ENCODE results near the gene PIWIL4.

DNA sequence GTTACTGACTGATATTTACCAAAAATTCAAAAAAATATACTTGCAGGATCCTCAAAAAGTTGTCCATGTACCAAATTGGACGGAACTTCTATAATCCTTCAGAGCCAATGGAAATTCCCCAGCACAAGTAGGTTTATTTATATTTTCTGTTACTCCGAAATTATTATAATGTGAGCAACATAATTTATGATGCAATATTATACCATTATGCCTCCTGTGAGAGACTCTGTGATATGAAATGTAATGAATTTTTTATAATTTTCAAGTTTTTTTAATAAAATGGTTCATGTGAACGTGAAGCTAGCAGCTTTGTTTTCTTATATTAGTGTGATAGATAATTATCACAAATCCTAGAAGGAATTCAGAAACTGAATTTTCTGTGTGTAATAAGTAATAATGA lies 18.2 kb downstream of the PIWIL4 start:
- TF ChIP-seq POLR2A (IDR thresholded peaks at IDR 0.05), result no peak
- TF ChIP-seq, protein P1, sequence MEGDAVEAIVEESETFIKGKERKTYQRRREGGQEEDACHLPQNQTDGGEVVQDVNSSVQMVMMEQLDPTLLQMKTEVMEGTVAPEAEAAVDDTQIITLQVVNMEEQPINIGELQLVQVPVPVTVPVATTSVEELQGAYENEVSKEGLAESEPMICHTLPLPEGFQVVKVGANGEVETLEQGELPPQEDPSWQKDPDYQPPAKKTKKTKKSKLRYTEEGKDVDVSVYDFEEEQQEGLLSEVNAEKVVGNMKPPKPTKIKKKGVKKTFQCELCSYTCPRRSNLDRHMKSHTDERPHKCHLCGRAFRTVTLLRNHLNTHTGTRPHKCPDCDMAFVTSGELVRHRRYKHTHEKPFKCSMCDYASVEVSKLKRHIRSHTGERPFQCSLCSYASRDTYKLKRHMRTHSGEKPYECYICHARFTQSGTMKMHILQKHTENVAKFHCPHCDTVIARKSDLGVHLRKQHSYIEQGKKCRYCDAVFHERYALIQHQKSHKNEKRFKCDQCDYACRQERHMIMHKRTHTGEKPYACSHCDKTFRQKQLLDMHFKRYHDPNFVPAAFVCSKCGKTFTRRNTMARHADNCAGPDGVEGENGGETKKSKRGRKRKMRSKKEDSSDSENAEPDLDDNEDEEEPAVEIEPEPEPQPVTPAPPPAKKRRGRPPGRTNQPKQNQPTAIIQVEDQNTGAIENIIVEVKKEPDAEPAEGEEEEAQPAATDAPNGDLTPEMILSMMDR (IDR thresholded peaks at IDR 0.05), result no peak
